Transverse colon (tissue), 4 donors: Measurements from ENCODE around the gene TUBB1.

Experiments
- POLR2AphosphoS5 ChIP-seq, 3 donors: sonication (generic); formaldehyde crosslinking; IDR thresholded peaks; one replicate each; pipeline ENCODE4 v1.6.1; 2016; ENCODE audit warnings: antibody characterized with exemption in 3 of 3
- TF ChIP-seq, protein P1 (sequence below), 5 experiments: fragments of 200-600 bp in 3 of 5; fragments of 450-650 bp in 2 of 5; sonication (generic) in 3 of 5; IDR thresholded peaks; 1 replicate in 2 of 5; 2 replicates in 3 of 5; pipeline ENCODE4 v1.5.1; 2016 to 2017; ENCODE audit warnings: antibody characterized with exemption in 5 of 5, inconsistent platforms in 3 of 5, mild to moderate bottlenecking in 2 of 5, moderate library complexity in 1 of 5

DNA sequence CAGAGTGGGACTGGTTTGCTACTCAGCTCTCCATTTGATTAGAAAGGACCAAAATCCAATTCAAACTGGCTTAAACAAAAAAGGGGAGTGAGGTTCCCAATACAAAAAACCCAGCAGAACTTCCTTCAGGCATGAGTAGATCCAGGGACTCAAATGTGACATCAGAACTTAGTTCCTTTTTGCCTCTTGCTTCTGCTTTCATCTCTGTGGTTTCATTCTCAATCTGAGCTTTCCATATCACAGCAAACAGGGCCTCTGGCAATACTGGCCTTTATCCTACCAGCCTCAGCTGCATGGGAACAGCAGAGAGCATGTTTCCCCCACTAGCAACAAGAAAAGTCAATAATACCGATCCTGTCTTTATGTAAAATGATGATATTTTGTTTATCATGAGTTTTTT lies 52.0 kb downstream of the TUBB1 start:
- TF ChIP-seq, protein P1, sequence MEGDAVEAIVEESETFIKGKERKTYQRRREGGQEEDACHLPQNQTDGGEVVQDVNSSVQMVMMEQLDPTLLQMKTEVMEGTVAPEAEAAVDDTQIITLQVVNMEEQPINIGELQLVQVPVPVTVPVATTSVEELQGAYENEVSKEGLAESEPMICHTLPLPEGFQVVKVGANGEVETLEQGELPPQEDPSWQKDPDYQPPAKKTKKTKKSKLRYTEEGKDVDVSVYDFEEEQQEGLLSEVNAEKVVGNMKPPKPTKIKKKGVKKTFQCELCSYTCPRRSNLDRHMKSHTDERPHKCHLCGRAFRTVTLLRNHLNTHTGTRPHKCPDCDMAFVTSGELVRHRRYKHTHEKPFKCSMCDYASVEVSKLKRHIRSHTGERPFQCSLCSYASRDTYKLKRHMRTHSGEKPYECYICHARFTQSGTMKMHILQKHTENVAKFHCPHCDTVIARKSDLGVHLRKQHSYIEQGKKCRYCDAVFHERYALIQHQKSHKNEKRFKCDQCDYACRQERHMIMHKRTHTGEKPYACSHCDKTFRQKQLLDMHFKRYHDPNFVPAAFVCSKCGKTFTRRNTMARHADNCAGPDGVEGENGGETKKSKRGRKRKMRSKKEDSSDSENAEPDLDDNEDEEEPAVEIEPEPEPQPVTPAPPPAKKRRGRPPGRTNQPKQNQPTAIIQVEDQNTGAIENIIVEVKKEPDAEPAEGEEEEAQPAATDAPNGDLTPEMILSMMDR (IDR thresholded peaks at IDR 0.05) = no peak
- no peak for TF ChIP-seq POLR2AphosphoS5 (IDR thresholded peaks at IDR 0.05)
